NCI-H2227 treated with DMSO at 0.1 percent for 48 hours (cell line): ENCODE results near the gene NRP1.
"Not testable (repeated sequence)": the region's sequence is repeated elsewhere in the genome, so short reads cannot be mapped to it uniquely, and the experiment has no call there.

Experiments
- DNase-seq: peaks from one replicate; lab custom pipeline; 2025; lab: John Stamatoyannopoulos, UW

NRP1 gene

GRCh38 chr10:33237736-33238624, 96.5 kb downstream of the NRP1 start:
- DNase-seq, result no peak

DNA sequence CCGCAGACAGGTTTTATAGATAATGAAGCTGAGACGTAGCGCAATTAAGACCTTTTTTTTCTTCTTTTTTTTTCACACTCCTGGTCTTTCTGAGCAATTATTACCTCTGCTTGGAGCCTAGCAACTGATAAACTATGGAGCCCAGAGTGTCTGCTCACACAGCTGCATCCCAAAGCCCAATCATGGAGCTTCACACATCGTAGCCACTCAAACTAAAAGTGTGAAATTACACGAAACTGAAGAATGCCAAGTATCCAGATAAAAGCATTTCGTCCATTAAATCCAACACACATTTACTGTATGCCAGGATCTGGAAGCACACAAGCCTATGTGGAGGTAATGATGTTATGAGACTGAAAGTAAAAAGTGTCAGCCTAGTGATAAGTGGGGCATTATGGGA, 97.6 kb downstream of the NRP1 start:
- no peak for DNase-seq

GRCh38 chr10:33235951-33236350, 98.5 kb downstream of the NRP1 start:
- DNase-seq, result no peak

GRCh38 chr10:33235251-33235884, 99.1 kb downstream of the NRP1 start:
- no peak for DNase-seq

DNA sequence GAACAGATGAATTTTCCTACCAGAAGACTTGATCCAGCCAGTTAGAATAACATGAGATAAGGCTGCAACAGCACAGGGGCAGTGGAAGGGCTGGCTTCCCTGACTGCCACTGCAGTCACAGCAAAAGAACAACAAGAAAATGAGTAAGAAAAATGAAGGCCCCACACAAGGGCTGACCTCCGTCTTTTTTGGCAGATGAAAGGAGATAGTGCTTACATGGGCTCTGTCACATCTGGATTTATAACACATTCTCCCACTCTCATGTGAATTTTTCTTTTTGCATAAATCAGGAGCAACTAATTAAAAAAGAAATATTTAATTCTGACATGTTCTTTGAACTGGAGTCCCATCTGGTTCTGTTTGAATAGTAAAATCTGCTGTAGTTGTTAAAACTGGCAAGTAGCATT, 99.6 kb downstream of the NRP1 start:
- DNase-seq, result no peak

DNA sequence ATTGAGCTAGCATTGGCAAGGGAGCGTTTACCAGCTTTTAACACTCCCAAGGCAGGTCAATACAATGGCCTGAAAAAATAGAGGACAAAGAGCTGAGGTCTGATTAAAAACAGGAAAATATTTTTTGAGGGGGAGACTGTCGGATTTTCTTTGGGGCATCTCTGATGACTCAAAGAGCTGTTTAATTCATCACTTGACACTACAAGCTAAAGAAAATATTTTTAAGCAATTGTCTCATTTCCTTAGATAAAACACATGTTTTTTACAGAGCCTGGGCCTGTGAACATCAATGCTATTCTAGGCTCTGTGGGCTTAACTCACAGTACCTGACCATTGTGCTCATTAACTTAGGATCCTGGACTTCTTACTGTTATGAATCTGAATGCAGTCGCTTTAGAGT, 100.8 kb downstream of the NRP1 start:
- DNase-seq, result no peak

- no peak for DNase-seq
These were observed 101.2 kb downstream of the NRP1 start for GRCh38 chr10:33233221-33233620.

DNA sequence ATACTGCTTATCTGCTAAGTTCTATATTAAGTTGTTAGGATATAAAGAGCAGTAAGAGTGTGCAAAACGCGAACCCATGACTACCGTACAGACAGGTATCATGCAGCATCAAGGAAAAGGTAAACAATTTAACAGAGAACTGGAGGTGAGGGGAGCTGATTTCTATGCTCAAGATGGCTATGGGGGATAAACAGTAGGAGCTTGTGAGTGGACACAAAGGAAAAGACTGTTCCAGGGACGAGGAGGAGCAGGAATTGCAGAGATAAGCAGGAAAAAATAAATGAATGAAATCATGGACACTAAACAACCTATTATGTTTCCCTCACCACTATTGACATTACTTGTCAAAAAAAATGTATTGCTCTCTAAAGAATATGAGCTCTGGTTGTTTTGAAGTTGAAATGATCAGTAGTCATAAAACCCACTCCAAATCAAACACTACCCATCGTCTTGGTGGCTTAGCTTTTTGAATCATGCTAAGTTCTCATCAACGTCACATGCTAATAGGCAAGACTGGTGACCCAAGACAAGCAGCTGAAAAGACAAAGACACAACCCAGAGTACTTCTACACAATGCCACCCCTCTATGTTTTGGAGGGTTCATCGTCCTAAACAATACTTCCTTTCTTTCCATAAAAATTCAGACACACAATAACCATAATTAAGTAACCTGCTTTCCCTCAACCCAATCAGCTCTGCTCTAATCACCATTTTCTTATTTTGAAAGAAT, 102.7 kb downstream of the NRP1 start:
- no peak for DNase-seq

- DNase-seq, result no peak
These were observed 104.6 kb downstream of the NRP1 start for GRCh38 chr10:33229949-33230267.

GRCh38 chr10:33229252-33229948, 105.1 kb downstream of the NRP1 start:
- DNase-seq, result no peak

- no peak for DNase-seq
These were observed 106.0 kb downstream of the NRP1 start for GRCh38 chr10:33228426-33228825.

DNA sequence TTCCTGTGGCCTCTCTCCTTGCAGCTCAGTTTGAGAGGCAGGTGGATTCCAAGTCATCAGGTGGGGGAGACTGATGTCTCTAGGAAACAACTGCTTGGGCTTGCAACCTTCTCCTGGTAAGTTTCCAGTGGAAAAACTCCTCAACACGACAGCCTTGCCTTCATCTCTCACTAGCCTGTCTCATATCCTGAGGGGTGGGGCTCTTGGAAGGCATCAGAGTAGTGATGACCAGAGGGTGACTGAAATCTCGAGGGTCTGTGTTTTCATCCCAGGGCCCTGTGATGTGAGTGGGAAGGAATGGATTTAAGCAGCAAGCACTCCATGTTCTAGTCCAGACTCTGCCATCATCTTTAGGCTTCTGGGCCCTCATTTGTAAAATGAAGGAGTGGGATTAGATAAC, 107.0 kb downstream of the NRP1 start:
- DNase-seq, result no peak

DNA sequence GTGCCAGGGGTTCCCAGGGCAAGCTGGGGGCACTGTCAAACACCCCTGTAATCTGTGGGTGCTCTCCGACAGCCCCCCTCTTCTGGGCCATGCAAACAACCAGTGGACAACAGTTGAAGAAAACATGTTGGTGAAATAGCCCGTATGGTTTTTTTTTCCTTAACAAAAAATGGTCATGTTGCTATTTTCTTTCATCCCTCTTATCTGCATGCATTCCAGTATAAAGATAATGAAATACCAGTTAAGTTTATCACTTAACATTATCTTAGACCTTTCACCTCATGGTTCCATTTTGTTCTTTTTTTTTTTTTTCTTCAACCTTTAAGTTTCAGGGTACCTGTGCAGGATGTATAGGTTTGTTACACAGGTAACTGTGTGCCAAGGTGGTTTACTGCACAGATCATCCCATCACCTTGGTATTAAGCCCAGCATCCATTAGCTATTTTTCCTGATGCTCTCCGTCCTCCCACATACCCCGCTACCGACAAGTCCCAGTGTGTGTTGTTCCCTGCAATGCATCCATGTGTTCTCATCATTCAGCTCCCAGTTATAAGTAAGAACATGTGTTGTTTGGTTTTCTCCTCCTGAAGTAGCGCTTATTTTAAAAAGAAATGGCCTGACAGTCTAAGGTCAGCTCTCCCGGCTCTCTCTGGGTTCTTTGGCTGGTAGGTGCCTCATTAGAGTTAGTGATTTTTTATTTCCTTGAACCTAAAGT, 110.1 kb downstream of the NRP1 start:
- no peak for DNase-seq

- DNase-seq, result no peak
These were observed 111.0 kb downstream of the NRP1 start for GRCh38 chr10:33223326-33224000.

GRCh38 chr10:33222304-33222703, 112.2 kb downstream of the NRP1 start:
- DNase-seq, result not testable (repeated sequence)

DNA sequence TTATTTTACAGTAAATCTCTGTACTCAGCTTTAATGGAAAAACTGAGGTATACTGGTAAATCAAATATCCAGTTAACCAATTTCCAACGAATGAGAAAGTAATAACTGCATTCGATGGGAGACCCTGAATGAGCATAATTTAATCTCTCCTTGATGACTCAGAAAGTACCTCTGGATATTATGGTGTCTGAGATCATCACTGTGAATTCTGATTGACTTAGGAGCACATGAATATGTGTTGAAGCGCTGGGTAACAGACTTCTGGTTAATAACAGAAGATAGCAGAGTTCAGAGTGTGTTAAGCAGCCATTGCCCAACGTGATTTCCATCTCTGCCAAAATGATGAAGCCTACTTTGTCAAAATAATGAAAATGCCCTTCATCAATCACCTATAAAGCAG, 116.6 kb downstream of the NRP1 start:
- no peak for DNase-seq

DNA sequence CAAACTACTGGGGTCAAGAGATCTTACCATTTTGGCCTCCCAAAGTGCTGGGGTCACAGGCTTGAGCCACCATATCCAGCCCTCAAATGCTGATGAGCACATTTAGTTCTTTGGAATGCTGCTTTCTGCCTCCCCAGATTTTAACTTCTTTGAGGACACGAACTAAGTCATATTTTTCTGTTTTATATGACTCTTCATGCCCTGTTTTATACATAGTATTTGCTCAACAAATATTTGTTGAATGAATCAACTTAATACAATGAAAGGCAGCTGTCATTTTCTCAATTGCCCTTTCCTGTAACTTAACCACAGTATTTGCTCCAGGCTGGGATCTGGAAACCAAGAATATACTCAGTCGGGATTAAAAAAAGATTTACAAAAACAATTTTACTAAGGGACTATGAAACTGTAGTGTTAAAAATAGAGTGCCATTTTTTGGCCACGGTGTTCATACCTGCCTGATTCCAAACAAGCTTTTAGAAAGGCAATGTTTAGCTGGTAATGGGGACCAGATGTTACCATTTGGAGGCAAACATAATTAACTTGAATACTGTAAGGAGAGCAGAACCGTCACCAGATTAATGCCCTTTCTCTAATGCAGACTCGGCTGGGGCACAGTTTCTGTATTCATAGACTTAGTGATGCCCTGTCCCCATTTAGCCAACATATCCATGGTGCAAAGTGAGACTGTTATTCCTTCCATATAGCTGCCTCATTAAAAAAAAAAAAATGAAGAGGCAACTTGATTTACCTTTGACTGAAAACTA, 117.6 kb downstream of the NRP1 start:
- no peak for DNase-seq

- no peak for DNase-seq
These were observed 118.8 kb downstream of the NRP1 start for GRCh38 chr10:33215635-33216034.

GRCh38 chr10:33215154-33215553, 119.3 kb downstream of the NRP1 start:
- no peak for DNase-seq

GRCh38 chr10:33214174-33214573, 120.3 kb downstream of the NRP1 start:
- no peak for DNase-seq
